ENCODE data around the gene EEF2K. TPM values are rescaled to one million over a fixed set of nuclear protein-coding genes. Genes with fewer than 3 reads are reported as not detected.
A peak's percentile ranks its signal among the peaks of the same experiment; 100 is the strongest.

EEF2K gene
- total and polyA plus RNA-seq, 5 experiments from 2014 or later = 2.0 to 25.3 (median 3.2) TPM

- Mint-ChIP-seq H3K27ac (peak overlapping the region in 1 of 10 donors; percentile 43), H3K9me3 (no peaks in the 10 kb centered on the region), H3K36me3 (no peaks in the 10 kb centered on the region), H3K4me1 (peaks cover 6 to 23% (median 19%) of the 10 kb centered on the region in 4 donors), H3K27me3 (no peaks in the 10 kb centered on the region), H3K4me3 (no peak overlapping the region)
- no peak for DNase-seq
- ATAC-seq = no peak
- POLR2A ChIA-PET = interaction anchor here (2.5 kb wide), 1 partner anchor 95 kb away, joined by 13 read pairs; the partner anchor contains the start of gene POLR3E
Measured at GRCh38 chr16:22202261-22202637, 3.8 kb upstream of the EEF2K start.

- no peaks in the 10 kb centered on the region for H3K9me3 Mint-ChIP-seq
Measured at GRCh38 chr16:22203091-22203490, 3.0 kb upstream of the EEF2K start.

GRCh38 chr16:22204091-22204655, 1.9 kb upstream of the EEF2K start:
- Mint-ChIP-seq H3K9me3 (no peaks in the 10 kb centered on the region), H3K27me3 (no peaks in the 10 kb centered on the region), H3K27ac (peak overlapping the region in 5 of 10 donors; percentile 9 to 64 (median 32)), H3K36me3 (no peaks in the 10 kb centered on the region), H3K4me3 (peak overlapping the region in 5 of 10 donors; percentile 42 to 81 (median 49)), H3K4me1 (peaks cover 7 to 31% (median 26%) of the 10 kb centered on the region in 4 donors)
- ATAC-seq (no peak), DNase-seq (no peak)
- POLR2A ChIA-PET = interaction anchor here (0.7 to 8.7 kb wide), 4 partner anchors 12 to 171 kb away, joined by 3 to 162 read pairs (median 4); no protein-coding TSS in a partner anchor

More at GRCh38 chr16:22203091-22203490, 3.0 kb upstream of the EEF2K start:
- POLR2A ChIA-PET = interaction anchor here (8.7 kb wide), 1 partner anchor 11 kb away, joined by 162 read pairs; no protein-coding TSS in a partner anchor
- Mint-ChIP-seq H3K4me3 (no peak overlapping the region), H3K4me1 (peaks cover 10 to 31% (median 26%) of the 10 kb centered on the region in 4 donors), H3K36me3 (no peaks in the 10 kb centered on the region), H3K27me3 (no peaks in the 10 kb centered on the region), H3K27ac (no peak overlapping the region)
- ATAC-seq (no peak), DNase-seq (no peak)

- H3K27ac Mint-ChIP-seq = peak overlapping the region; percentile 25 to 94 (median 78)
- peak overlapping the region; percentile 84 to 99 (median 94) for H3K4me3 Mint-ChIP-seq
- DNase-seq = no peak
- H3K9me3 Mint-ChIP-seq = no peaks in the 10 kb centered on the region
- ATAC-seq = no peak
- H3K36me3 Mint-ChIP-seq = no peaks in the 10 kb centered on the region
- POLR2A ChIA-PET = interaction anchor here (0.6 to 8.7 kb wide), 7 partner anchors 13 to 198 kb away, joined by 3 to 162 read pairs (median 5); partner anchors contain the start of genes MOSMO and POLR3E
- H3K27me3 Mint-ChIP-seq = no peaks in the 10 kb centered on the region
- peaks cover 7 to 44% (median 33%) of the 10 kb centered on the region in 4 donors for H3K4me1 Mint-ChIP-seq
Measured at GRCh38 chr16:22205577-22206012, 483 bp upstream of the EEF2K start.

GRCh38 chr16:22206842-22207714, 1.0 kb downstream of the EEF2K start:
- H3K4me3 Mint-ChIP-seq = peak overlapping the region; percentile 90 to 99 (median 94)
- H3K27ac Mint-ChIP-seq = peak overlapping the region; percentile 49 to 95 (median 90)
- no peaks in the 10 kb centered on the region for H3K27me3 Mint-ChIP-seq
- DNase-seq (peak in 9 of 10 donors; percentile 25 to 65 (median 56)), ATAC-seq (peak; percentile 48 to 56)
- H3K36me3 Mint-ChIP-seq = peaks cover 0 to under 1% (median 0%) of the 10 kb centered on the region in 3 donors
- POLR2A ChIA-PET = interaction anchor here (1.0 to 8.7 kb wide), 10 partner anchors 9 to 200 kb away, joined by 3 to 162 read pairs (median 4); partner anchors contain the start of genes MOSMO and POLR3E
- H3K4me1 Mint-ChIP-seq = peaks cover 11 to 55% (median 39%) of the 10 kb centered on the region in 4 donors
- H3K9me3 Mint-ChIP-seq = no peaks in the 10 kb centered on the region

GRCh38 chr16:22207715-22208360, 1.8 kb downstream of the EEF2K start:
- Mint-ChIP-seq H3K4me3 (peak overlapping the region; percentile 90 to 99 (median 94)), H3K36me3 (peaks cover 0 to 5% (median 0%) of the 10 kb centered on the region in 3 donors), H3K27me3 (no peaks in the 10 kb centered on the region), H3K4me1 (peaks cover 11 to 57% (median 39%) of the 10 kb centered on the region in 4 donors), H3K27ac (peak overlapping the region; percentile 31 to 95 (median 90)), H3K9me3 (no peaks in the 10 kb centered on the region)
- ATAC-seq (no peak), DNase-seq (no peak)
- POLR2A ChIA-PET = interaction anchor here (0.6 to 8.7 kb wide), 5 partner anchors 10 to 51 kb away, joined by 3 to 162 read pairs (median 4); no protein-coding TSS in a partner anchor

GRCh38 chr16:22210285-22210684, 4.2 kb downstream of the EEF2K start:
- POLR2A ChIA-PET = interaction anchor here (1.4 to 8.7 kb wide), 2 partner anchors 10 to 18 kb away, joined by 4 to 162 read pairs; no protein-coding TSS in a partner anchor
- DNase-seq = no peak
- Mint-ChIP-seq H3K4me1 (peaks cover 15 to 63% (median 40%) of the 10 kb centered on the region in 4 donors), H3K27me3 (no peaks in the 10 kb centered on the region), H3K9me3 (no peaks in the 10 kb centered on the region), H3K36me3 (peaks cover 0 to 19% (median 0%) of the 10 kb centered on the region in 3 donors), H3K27ac (peak overlapping the region in 3 of 10 donors; percentile 29 to 47 (median 41)), H3K4me3 (peak overlapping the region in 1 of 10 donors; percentile 52)
- no peak for ATAC-seq

- DNase-seq = no peak
- Mint-ChIP-seq H3K27me3 (no peaks in the 10 kb centered on the region), H3K9me3 (no peaks in the 10 kb centered on the region), H3K27ac (peak overlapping the region in 3 of 10 donors; percentile 28 to 41 (median 29)), H3K4me3 (no peak overlapping the region), H3K4me1 (peaks cover 15 to 59% (median 38%) of the 10 kb centered on the region in 4 donors), H3K36me3 (peaks cover 0 to 20% (median 0%) of the 10 kb centered on the region in 3 donors)
- ATAC-seq = no peak
- POLR2A ChIA-PET = interaction anchor here (1.4 to 8.7 kb wide), 2 partner anchors 9 to 19 kb away, joined by 4 to 162 read pairs; no protein-coding TSS in a partner anchor
Measured at GRCh38 chr16:22210854-22211253, 4.8 kb downstream of the EEF2K start.

- H3K27ac Mint-ChIP-seq = peak overlapping the region in 1 of 10 donors; percentile 10
Measured at GRCh38 chr16:22213236-22213635, 7.2 kb downstream of the EEF2K start.

GRCh38 chr16:22213801-22214200, 7.7 kb downstream of the EEF2K start:
- peaks cover 14 to 37% (median 24%) of the 10 kb centered on the region in 4 donors for H3K4me1 Mint-ChIP-seq
- H3K27me3 Mint-ChIP-seq = no peaks in the 10 kb centered on the region
- H3K27ac Mint-ChIP-seq = no peak overlapping the region
- POLR2A ChIA-PET = no interaction called here
- peaks cover 0 to 23% (median 0%) of the 10 kb centered on the region in 3 donors for H3K36me3 Mint-ChIP-seq
- H3K9me3 Mint-ChIP-seq = no peaks in the 10 kb centered on the region
- no peak for DNase-seq
- no peak overlapping the region for H3K4me3 Mint-ChIP-seq
- no peak for ATAC-seq

More at GRCh38 chr16:22213236-22213635, 7.2 kb downstream of the EEF2K start:
- Mint-ChIP-seq H3K4me1 (peaks cover 14 to 43% (median 29%) of the 10 kb centered on the region in 4 donors), H3K4me3 (no peak overlapping the region), H3K36me3 (peaks cover 0 to 23% (median 0%) of the 10 kb centered on the region in 3 donors), H3K9me3 (no peaks in the 10 kb centered on the region), H3K27me3 (no peaks in the 10 kb centered on the region)
- POLR2A ChIA-PET = no interaction called here
- ATAC-seq (no peak), DNase-seq (no peak)

GRCh38 chr16:22214402-22214801, 8.3 kb downstream of the EEF2K start:
- H3K4me1 Mint-ChIP-seq = peaks cover 14 to 33% (median 23%) of the 10 kb centered on the region in 4 donors
- peak overlapping the region in 4 of 10 donors; percentile 10 to 77 (median 40) for H3K27ac Mint-ChIP-seq
- no peaks in the 10 kb centered on the region for H3K27me3 Mint-ChIP-seq
- H3K9me3 Mint-ChIP-seq = no peaks in the 10 kb centered on the region
- H3K36me3 Mint-ChIP-seq = peaks cover 0 to 23% (median 0%) of the 10 kb centered on the region in 3 donors
- H3K4me3 Mint-ChIP-seq = no peak overlapping the region
- POLR2A ChIA-PET = no interaction called here
- DNase-seq = no peak
- no peak for ATAC-seq

GRCh38 chr16:22214889-22215288, 8.8 kb downstream of the EEF2K start:
- H3K9me3 Mint-ChIP-seq = no peaks in the 10 kb centered on the region
- peaks cover 14 to 30% (median 22%) of the 10 kb centered on the region in 4 donors for H3K4me1 Mint-ChIP-seq
- H3K27ac Mint-ChIP-seq = no peak overlapping the region
- DNase-seq = no peak
- no peak overlapping the region for H3K4me3 Mint-ChIP-seq
- peaks cover 0 to 23% (median 0%) of the 10 kb centered on the region in 3 donors for H3K36me3 Mint-ChIP-seq
- H3K27me3 Mint-ChIP-seq = no peaks in the 10 kb centered on the region
- POLR2A ChIA-PET = no interaction called here
- ATAC-seq = no peak

Data from naive thymus-derived CD8-positive, alpha-beta T cell (primary cell).